ENCODE data around the gene SCFD1. TPM values are rescaled to one million over a fixed set of nuclear protein-coding genes. Genes with fewer than 3 reads are reported as not detected.

Gene SCFD1
- total RNA-seq (100 to 1,000 TPM in 2 of 5 donors, 10 to 100 TPM in 3; 28.1 to 247 (median 89.1) TPM), polyA plus RNA-seq (10 to 100 TPM; 47.4 to 58.6 (median 51.2) TPM)
- long read RNA-seq, donor 1, partial matches to known transcripts: 0 of 3 reads
- long read RNA-seq, donor 1, other reads (novel, unspliced or antisense): 0 of 3 reads
- long read RNA-seq, donor 2, transcript SCFD1-203 (25 exons, 2,359 nt): major isoform, 6 of 7 reads
- long read RNA-seq, donor 2, partial matches to known transcripts: 0 of 7 reads
- long read RNA-seq, donor 2, other reads (novel, unspliced or antisense): 0 of 7 reads
- long read RNA-seq, donor 3, transcript SCFD1-203 (25 exons, 2,359 nt): major isoform, 5 of 9 reads
- long read RNA-seq, donor 3, partial matches to known transcripts: 0 of 9 reads
- long read RNA-seq, donor 3, other reads (novel, unspliced or antisense): 0 of 9 reads
- long read RNA-seq, donor 4, partial matches to known transcripts: 0 of 2 reads
- long read RNA-seq, donor 4, other reads (novel, unspliced or antisense): 0 of 2 reads
- long read RNA-seq, donor 5, partial matches to known transcripts: 0 of 6 reads
- long read RNA-seq, donor 5, other reads (novel, unspliced or antisense): 0 of 6 reads
- long read RNA-seq, donor 6, transcript SCFD1-207 (24 exons, 2,058 nt): minor isoform, 5 of 23 reads
- long read RNA-seq, donor 6, transcript SCFD1-203 (25 exons, 2,359 nt): major isoform, 12 of 23 reads
- long read RNA-seq, donor 6, partial matches to known transcripts: 0 of 23 reads
- long read RNA-seq, donor 6, other reads (novel, unspliced or antisense): 0 of 23 reads
- long read RNA-seq, donor 7, transcript SCFD1-203 (25 exons, 2,359 nt): major isoform, 6 of 10 reads
- long read RNA-seq, donor 7, partial matches to known transcripts: 0 of 10 reads
- long read RNA-seq, donor 7, other reads (novel, unspliced or antisense): 0 of 10 reads
- long read RNA-seq, donor 8, partial matches to known transcripts: 0 of 4 reads
- long read RNA-seq, donor 8, other reads (novel, unspliced or antisense): 0 of 4 reads
- long read RNA-seq, donor 9, partial matches to known transcripts: 6 of 11 reads
- long read RNA-seq, donor 9, other reads (novel, unspliced or antisense): 0 of 11 reads
- long read RNA-seq, donor 10, partial matches to known transcripts: 0 of 2 reads
- long read RNA-seq, donor 10, other reads (novel, unspliced or antisense): 0 of 2 reads

- peak within 1 kb of the TSS; percentile 60 to 84 (median 72) for H3K4me3 ChIP-seq
- H3K4me1 ChIP-seq: peaks cover 22 to 50% (median 36%) of the 10 kb centered on the region in 4 donors
- peak within 1 kb of the TSS; percentile 88 to 93 (median 90) for H3K27ac ChIP-seq
- H3K27me3 ChIP-seq: no peaks in the 10 kb centered on the region
- H3K9me3 ChIP-seq: no peaks in the 10 kb centered on the region
- DNase-seq: peak; percentile 95 to 98
- 0 to 1% (median 0%) methylated on average over 28 to 35 of the region's 35 CpGs for WGBS, 5 donors
- intact Hi-C loops (cut with DNase I; ENCODE audit: low total_unique reads): no loop called here
- TF ChIP-seq POLR2A (IDR thresholded peaks at IDR 0.05): peak in 2 of 4 donors; percentile 84 to 91
- no peak for TF ChIP-seq CTCF (IDR thresholded peaks at IDR 0.05)
- no peak for TF ChIP-seq EP300 (IDR thresholded peaks at IDR 0.05)
- TF ChIP-seq POLR2AphosphoS5 (IDR thresholded peaks at IDR 0.05): peak; percentile 95 to 99 (median 99)
- H3K36me3 ChIP-seq: no peaks in the 10 kb centered on the region
These were observed at the start of gene SCFD1 for GRCh38 chr14:30621940-30622830. Gene SCFD1 (plus strand): TSS chr14:30622319. CDS start chr14:30622339, 20 bp downstream.

- H3K4me3 ChIP-seq: no peak overlapping the region
- H3K27me3 ChIP-seq: no peaks in the 10 kb centered on the region
- no peak for DNase-seq
- H3K4me1 ChIP-seq: peaks cover 7 to 43% (median 25%) of the 10 kb centered on the region in 4 donors
- no peaks in the 10 kb centered on the region for H3K36me3 ChIP-seq
- intact Hi-C loops (cut with DNase I; ENCODE audit: low total_unique reads): no loop called here
- 43 to 83% (median 65%) methylated on average over 1 of the region's 1 CpG for WGBS, 5 donors
- TF ChIP-seq POLR2AphosphoS5 (IDR thresholded peaks at IDR 0.05): no peak
- TF ChIP-seq CTCF (IDR thresholded peaks at IDR 0.05): no peak
- TF ChIP-seq EP300 (IDR thresholded peaks at IDR 0.05): no peak
- TF ChIP-seq POLR2A (IDR thresholded peaks at IDR 0.05): no peak
- no peak overlapping the region for H3K27ac ChIP-seq
- H3K9me3 ChIP-seq: no peaks in the 10 kb centered on the region
These were observed 49.3 kb upstream of the SCFD1 start for GRCh38 chr14:30572771-30573170.

- intact Hi-C loops (cut with DNase I; ENCODE audit: low total_unique reads): no loop called here
- TF ChIP-seq POLR2A (IDR thresholded peaks at IDR 0.05) (no peak), CTCF (IDR thresholded peaks at IDR 0.05) (no peak), POLR2AphosphoS5 (IDR thresholded peaks at IDR 0.05) (no peak), EP300 (IDR thresholded peaks at IDR 0.05) (no peak)
- peaks cover 7 to 43% (median 25%) of the 10 kb centered on the region in 4 donors for H3K4me1 ChIP-seq
- no peaks in the 10 kb centered on the region for H3K36me3 ChIP-seq
- no peaks in the 10 kb centered on the region for H3K9me3 ChIP-seq
- H3K4me3 ChIP-seq: no peak overlapping the region
- 37 to 55% (median 40%) methylated on average over 5 of the region's 5 CpGs for WGBS, 5 donors
- no peaks in the 10 kb centered on the region for H3K27me3 ChIP-seq
- no peak overlapping the region for H3K27ac ChIP-seq
- DNase-seq: peak in 1 of 2 donors; percentile 57
These were observed 48.8 kb upstream of the SCFD1 start for GRCh38 chr14:30573226-30573814.
